IPS-18c (cell line): ENCODE measurements around the gene BCAS3.

Experiments used
- H3K4me3 ChIP-seq: 2 replicates; pipeline ENCODE4 v1.7.0; 2013; ENCODE audit warnings: low read depth, mild to moderate bottlenecking, low read length, moderate library complexity; ENCODE audit not compliant: insufficient read depth
- H3K9me3 ChIP-seq: one replicate; pipeline ENCODE4 v1.6.1; 2013; ENCODE audit warnings: mild to moderate bottlenecking, low read length, moderate library complexity; ENCODE audit not compliant: control insufficient read depth, insufficient read depth

The BCAS3 gene

DNA sequence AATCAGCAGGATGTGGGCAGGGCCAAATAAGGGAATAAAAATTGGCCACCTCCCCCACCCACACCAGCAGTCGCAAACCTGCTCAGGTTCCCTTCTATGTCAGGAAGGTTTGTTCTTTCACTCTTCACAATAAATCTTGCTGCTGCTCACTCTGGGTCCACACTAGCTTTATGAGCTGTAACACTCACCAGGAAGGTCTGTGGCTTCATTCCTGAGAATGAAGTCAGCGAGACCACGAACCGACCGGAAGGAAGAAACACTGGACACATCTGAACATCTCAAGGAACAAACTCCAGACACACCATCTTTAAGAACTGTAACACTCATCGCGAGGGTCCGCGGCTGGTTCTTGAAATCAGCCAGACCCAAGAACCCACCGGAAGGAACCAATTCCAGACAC lies 606.5 kb downstream of the BCAS3 start:
- no peak overlapping the region for H3K4me3 ChIP-seq
- H3K9me3 ChIP-seq = no peaks in the 10 kb centered on the region

DNA sequence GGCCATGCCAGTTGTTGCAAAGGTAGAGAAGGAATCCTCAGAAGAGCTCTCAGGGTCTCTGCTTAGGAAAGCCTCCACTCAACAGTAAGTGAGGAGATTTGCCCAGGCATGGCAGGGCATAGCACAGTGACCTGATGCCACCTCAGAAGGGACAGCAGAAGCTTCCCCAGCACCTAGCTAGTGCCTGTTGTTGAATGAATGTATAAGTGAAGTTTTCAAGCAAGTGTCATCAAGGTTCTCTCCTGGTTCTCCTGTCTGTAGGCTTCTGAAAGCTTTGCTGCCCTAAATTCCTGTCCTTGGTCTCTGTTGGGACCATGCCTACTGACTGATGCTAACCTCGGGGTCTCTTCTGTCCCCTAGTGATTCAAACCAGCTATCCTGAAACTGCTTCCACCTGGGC lies 607.1 kb downstream of the BCAS3 start:
- Histone ChIP-seq H3K4me3 (no peak overlapping the region), H3K9me3 (no peaks in the 10 kb centered on the region)

DNA sequence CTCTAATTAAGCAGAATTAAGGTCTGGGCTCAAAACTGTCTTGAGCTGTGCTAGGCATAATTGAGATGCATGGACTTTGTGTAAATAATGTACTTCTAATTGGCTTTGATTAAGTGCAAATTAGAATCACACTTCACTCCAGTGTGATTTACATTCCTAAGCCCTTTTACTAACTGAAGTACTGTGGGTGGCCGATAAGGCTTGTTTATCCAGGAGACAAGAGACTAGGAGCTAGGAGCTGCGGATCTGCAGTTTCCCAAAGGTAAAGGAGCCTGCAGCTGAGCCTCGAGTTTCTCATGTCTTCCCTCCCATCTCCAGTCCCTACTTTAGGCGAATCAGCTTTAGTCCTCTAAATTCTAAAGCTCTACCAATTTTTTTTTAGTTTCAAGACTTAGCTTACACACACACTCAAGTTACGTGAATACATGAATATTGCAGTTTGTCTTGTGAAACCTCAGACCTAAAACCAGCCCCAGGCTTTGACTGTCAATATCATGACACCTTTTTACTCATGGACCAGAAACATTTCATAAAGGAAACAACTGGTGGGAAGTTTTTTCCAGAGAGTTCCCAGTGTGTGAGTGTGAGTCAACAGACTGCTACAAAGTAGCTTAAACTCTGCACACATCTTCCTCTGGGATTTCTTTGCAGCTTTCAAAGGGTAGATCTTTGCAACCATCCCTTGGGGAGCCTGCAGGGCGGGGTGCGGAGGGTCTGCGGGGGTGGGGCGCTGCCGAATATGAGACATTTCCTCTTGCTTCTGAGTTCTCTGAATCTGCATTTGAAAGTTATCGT lies 608.1 kb downstream of the BCAS3 start:
- Histone ChIP-seq H3K4me3 (no peak overlapping the region), H3K9me3 (no peaks in the 10 kb centered on the region)

- Histone ChIP-seq H3K9me3 (no peaks in the 10 kb centered on the region), H3K4me3 (no peak overlapping the region)
These were observed 608.8 kb downstream of the BCAS3 start for GRCh38 chr17:61286449-61286848.

DNA sequence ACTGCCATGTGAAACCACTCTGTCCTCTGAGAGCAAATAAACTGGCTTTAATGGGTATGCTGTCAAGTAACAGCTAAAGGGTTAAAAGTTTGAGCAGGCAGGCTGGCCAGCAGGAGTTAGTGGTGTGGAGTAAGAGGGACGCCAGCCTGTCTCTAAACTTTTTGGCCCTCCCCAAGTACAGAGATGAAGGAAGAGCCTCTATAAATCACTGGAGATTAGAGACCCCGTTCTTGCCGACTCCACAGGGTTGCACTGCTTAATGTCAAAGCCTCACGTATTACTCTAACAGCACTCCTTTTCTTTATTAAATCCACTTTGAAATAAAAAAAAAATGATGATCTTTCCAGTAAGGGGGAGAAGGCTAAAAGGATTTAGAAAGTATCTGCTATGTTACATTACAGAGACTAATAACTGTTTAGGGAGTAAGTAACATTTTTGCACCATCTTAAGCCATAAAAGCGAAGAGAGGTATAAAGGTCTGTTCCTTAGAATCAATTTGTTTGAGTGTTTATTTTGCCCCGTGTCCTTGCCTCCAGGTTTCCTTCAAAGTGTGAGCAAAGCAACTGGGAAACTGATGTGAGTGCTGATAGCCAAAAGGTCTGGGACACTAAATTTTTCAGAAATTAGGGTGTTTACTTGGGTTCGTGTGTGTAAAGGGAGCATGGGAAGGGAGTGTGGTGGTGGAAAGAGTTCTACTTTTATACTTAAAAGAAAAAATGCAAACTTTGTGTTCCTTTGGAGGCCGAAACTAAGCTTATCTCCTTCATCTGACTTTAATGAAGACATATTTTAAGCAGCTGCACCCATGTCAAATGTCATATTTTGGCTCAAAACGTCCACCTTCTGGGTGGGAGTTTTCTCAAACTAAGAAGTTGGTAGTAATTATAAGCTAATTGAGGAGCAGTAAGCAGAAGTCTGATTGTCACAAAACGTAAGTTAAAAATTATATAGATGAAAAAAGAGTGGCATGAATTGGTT lies 612.0 kb downstream of the BCAS3 start:
- no peaks in the 10 kb centered on the region for H3K9me3 ChIP-seq
- H3K4me3 ChIP-seq = no peak overlapping the region

DNA sequence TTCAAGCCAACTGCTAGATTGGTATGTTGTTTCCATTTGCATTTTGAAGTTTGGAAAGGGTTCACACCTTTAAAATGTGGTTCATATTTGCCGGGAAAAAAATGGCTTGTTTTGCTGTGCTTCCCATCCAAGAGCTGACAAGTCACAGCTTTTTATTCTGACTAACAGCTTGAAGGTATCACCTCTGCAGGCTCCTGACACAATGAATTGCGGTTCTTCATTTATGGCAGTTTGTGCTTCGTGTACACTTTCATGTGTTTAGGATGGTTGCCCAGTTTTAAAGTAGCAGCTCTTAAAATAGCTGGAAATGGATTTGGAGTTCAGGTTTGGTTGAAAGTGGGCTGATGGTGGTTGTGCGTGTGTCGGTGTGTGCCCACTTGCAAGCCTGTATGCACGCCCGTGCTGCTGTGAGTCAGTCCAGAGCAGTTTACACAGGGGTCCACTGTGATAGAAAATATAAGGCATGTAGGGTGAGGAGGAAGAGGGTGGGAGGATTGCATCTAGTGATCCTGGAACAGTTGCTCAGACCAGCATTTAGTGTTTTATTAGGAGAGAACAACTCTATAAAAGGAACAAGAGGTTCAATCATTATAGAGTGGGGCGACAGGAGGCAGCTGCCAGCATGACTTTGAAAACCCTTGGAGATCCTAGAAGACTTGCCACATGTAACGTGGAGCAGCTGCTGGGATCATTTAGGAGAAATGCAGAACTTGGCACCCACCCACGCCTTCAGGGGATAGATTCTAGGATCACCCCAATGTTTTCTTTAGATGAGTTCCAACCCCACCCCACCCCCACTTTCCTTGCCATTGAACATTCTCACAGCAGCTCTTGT lies 614.0 kb downstream of the BCAS3 start:
- Histone ChIP-seq H3K9me3 (no peaks in the 10 kb centered on the region), H3K4me3 (no peak overlapping the region)

- Histone ChIP-seq H3K4me3 (no peak overlapping the region), H3K9me3 (no peaks in the 10 kb centered on the region)
These were observed 616.6 kb downstream of the BCAS3 start for GRCh38 chr17:61294286-61294685.

DNA sequence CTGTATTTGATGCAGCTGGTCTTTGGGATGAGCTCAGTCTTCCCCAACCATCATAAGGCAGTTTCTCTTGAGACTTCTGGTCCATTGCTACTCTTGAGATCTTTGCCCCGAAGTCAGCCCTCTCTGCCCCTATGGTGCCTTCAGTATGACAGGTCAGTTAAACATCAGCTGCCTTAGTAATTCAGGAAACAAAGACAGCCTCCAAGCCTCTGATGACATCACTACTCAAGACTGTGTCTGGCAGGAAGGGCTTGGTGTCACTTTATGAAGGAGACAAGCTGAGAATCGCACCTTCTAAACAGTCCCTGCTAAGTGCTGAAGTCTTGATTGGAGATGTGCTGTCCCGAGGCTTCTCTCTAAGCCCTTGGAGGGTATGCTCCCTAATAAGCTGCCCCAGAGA lies 617.1 kb downstream of the BCAS3 start:
- Histone ChIP-seq H3K9me3 (no peaks in the 10 kb centered on the region), H3K4me3 (no peak overlapping the region)

DNA sequence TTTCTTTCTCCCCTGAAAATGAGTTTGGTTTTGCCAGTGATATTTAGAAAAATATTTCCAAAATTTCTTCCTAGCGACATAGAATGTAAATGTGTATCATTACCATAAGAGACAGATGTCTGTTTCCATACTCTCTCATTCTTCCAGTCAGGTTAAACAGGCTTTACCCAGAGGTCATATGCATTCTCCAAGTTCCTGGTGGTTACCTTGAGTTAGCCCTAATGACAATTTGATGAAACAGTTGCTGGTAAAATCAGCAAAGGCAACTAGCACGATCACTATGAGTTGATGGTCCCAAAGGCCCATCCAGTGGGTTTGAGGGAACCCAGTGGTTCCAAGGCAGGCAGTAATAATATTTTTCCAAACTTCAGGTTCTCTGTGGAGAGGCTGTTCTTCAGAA lies 618.4 kb downstream of the BCAS3 start:
- Histone ChIP-seq H3K9me3 (no peaks in the 10 kb centered on the region), H3K4me3 (no peak overlapping the region)

GRCh38 chr17:61299517-61300513 lies 622.2 kb downstream of the BCAS3 start:
- H3K4me3 ChIP-seq = no peak overlapping the region
- H3K9me3 ChIP-seq = no peaks in the 10 kb centered on the region

GRCh38 chr17:61302953-61303816 lies 625.5 kb downstream of the BCAS3 start:
- H3K9me3 ChIP-seq = no peaks in the 10 kb centered on the region
- H3K4me3 ChIP-seq = no peak overlapping the region

DNA sequence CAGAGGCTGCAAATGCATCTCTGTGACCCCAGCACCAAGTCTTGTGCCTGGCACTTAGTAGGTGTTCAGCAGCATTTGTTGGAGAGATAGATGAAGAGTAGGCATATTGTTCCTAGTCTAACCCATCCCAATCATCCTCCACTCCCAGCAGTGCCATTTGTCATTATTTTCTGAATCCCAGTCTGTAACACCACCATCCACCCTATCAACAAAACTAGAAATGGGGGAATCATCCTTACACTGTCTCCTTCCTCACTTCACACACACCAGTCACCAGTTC lies 626.1 kb downstream of the BCAS3 start:
- Histone ChIP-seq H3K4me3 (no peak overlapping the region), H3K9me3 (no peaks in the 10 kb centered on the region)

- Histone ChIP-seq H3K4me3 (no peak overlapping the region), H3K9me3 (no peaks in the 10 kb centered on the region)
These were observed 627.4 kb downstream of the BCAS3 start for GRCh38 chr17:61305024-61305423.

GRCh38 chr17:61306003-61306402 lies 628.4 kb downstream of the BCAS3 start:
- no peak overlapping the region for H3K4me3 ChIP-seq
- H3K9me3 ChIP-seq = no peaks in the 10 kb centered on the region

GRCh38 chr17:61307905-61308886 lies 630.5 kb downstream of the BCAS3 start:
- H3K4me3 ChIP-seq = no peak overlapping the region
- no peaks in the 10 kb centered on the region for H3K9me3 ChIP-seq
